GM12873 (cell line): ENCODE results near the gene PDXP.

Source experiments
- CTCF ChIP-seq: IDR thresholded peaks from 2 replicates; pipeline ENCODE4 v1.5.1; 2012; ENCODE audit warnings: low read depth, mild to moderate bottlenecking, moderate library complexity, low read length, control low read depth; ENCODE audit not compliant: insufficient read depth; ENCODE audit errors: missing control alignments

Gene PDXP

GRCh38 chr22:37678372-37678771, 19.8 kb downstream of the PDXP start:
- TF ChIP-seq CTCF = no peak

GRCh38 chr22:37679670-37680069, 21.1 kb downstream of the PDXP start:
- TF ChIP-seq CTCF = no peak

- TF ChIP-seq CTCF = no peak
Observed at GRCh38 chr22:37680191-37680851, 21.8 kb downstream of the PDXP start.

- no peak for TF ChIP-seq CTCF
Observed at GRCh38 chr22:37681001-37681424, 22.5 kb downstream of the PDXP start.

GRCh38 chr22:37681556-37682049, 23.1 kb downstream of the PDXP start:
- peak; percentile 97 for TF ChIP-seq CTCF

GRCh38 chr22:37684803-37685615, 26.5 kb downstream of the PDXP start:
- TF ChIP-seq CTCF = no peak
